ENCODE results near the gene VPS25.

The VPS25 gene

DNA sequence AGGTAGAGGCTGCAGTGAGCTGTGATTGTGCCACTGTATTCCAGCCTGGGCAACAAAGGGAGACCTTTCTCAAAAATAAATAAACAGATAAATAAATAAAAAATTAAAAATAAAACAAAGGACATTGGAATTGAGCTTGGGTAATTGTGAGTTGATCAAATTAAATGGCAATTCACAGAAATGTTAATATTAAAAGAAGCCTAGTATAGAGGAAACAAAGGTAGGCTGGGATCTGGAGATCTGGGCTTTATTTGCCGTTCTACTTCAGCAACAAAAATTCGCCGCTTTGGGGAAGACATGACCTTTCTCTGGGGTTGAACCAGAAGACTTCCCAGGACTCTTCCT, 332 bp upstream of the VPS25 start:
- Histone ChIP-seq H2AFZ (ENCODE audit: low read depth, low read length) (peak overlapping the region; percentile 95), H3K4me3 (ENCODE audit: low read depth in 1 of 2, low read length in 2 of 2) (peak overlapping the region; percentile 61 to 93; a peak in 3 of 4 replicates), H4K20me1 (ENCODE audit: insufficient read depth, low read length) (no peaks in the 10 kb centered on the region), H3K27me3 (ENCODE audit: insufficient read depth, low read length, poor library complexity) (no peaks in the 10 kb centered on the region), H3K27ac (ENCODE audit: low read length) (peak overlapping the region; percentile 88), H3K79me2 (ENCODE audit: insufficient read depth, low read length) (peaks cover 22% of the 10 kb centered on the region), H3K36me3 (ENCODE audit: insufficient read depth, low read length) (peaks cover 29% of the 10 kb centered on the region), H3K9me3 (ENCODE audit: insufficient read depth, low read length, severe bottlenecking) (no peaks in the 10 kb centered on the region), H3K4me2 (ENCODE audit: insufficient read depth, low read length) (peak overlapping the region; percentile 86), H3K9ac (ENCODE audit: low read depth, low read length) (peak overlapping the region; percentile 82), H3K4me1 (ENCODE audit: insufficient read depth, low read length) (peaks cover 24% of the 10 kb centered on the region)
- ATAC-seq (ENCODE audit: insufficient read depth, low read depth) (peak; percentile 31), DNase-seq (no peak)
- TF ChIP-seq, protein P1, sequence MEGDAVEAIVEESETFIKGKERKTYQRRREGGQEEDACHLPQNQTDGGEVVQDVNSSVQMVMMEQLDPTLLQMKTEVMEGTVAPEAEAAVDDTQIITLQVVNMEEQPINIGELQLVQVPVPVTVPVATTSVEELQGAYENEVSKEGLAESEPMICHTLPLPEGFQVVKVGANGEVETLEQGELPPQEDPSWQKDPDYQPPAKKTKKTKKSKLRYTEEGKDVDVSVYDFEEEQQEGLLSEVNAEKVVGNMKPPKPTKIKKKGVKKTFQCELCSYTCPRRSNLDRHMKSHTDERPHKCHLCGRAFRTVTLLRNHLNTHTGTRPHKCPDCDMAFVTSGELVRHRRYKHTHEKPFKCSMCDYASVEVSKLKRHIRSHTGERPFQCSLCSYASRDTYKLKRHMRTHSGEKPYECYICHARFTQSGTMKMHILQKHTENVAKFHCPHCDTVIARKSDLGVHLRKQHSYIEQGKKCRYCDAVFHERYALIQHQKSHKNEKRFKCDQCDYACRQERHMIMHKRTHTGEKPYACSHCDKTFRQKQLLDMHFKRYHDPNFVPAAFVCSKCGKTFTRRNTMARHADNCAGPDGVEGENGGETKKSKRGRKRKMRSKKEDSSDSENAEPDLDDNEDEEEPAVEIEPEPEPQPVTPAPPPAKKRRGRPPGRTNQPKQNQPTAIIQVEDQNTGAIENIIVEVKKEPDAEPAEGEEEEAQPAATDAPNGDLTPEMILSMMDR (IDR thresholded peaks at IDR 0.05; ENCODE audit: borderline replicate concordance, extremely low read depth, low read length, poor library complexity, severe bottlenecking), result no peak
- no peak for TF ChIP-seq EZH2 (IDR thresholded peaks at IDR 0.05; ENCODE audit: borderline replicate concordance, low read depth, low read length, severe bottlenecking)

DNA sequence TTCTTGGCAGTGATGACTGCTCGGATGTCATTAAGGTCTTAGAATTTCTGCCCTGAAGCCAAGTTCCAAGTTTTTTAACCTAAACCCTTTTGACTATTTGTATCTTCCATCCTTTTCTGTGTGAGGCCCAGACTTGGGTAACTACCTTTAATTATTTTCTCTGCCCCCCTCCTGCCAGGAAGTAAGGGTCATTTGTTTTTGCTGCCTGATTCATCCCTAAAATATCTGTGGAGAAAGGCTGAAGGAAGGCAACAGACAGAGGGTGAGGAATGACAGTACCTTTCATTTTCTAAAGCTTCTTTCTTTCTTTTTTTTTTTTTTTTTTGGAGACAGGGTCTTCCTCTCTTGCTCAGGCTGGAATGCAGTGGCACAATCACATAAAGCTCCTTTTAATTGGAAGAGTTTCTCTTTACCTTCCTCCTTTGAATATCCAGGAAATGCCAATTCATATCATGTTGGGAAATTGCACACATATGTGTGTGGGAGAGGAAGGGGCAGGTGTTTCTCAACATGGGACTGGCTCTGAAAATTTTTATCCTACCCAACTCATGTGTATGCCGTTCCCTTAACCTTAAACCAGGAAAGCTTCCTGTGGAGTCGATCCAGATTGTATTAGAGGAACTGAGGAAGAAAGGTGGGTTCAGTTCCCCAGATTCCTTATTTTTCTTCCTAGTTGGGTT, 957 bp downstream of the VPS25 start:
- peaks cover 42% of the 10 kb centered on the region for H3K36me3 ChIP-seq (ENCODE audit: insufficient read depth, low read length)
- peaks cover 22% of the 10 kb centered on the region for H3K79me2 ChIP-seq (ENCODE audit: insufficient read depth, low read length)
- H3K27ac ChIP-seq (ENCODE audit: low read length), result peak overlapping the region; percentile 88
- TF ChIP-seq EZH2 (IDR thresholded peaks at IDR 0.05; ENCODE audit: borderline replicate concordance, low read depth, low read length, severe bottlenecking), result no peak
- TF ChIP-seq, protein P1 (IDR thresholded peaks at IDR 0.05; ENCODE audit: borderline replicate concordance, extremely low read depth, low read length, poor library complexity, severe bottlenecking), result no peak
- peak overlapping the region; percentile 61 to 93 for H3K4me3 ChIP-seq (ENCODE audit: low read depth in 1 of 2, low read length in 2 of 2)
- DNase-seq (no peak), ATAC-seq (ENCODE audit: insufficient read depth, low read depth) (no peak)
- H3K4me1 ChIP-seq (ENCODE audit: insufficient read depth, low read length), result peaks cover 24% of the 10 kb centered on the region
- H2AFZ ChIP-seq (ENCODE audit: low read depth, low read length), result peak overlapping the region; percentile 95
- H3K9ac ChIP-seq (ENCODE audit: low read depth, low read length), result peak overlapping the region; percentile 82
- no peaks in the 10 kb centered on the region for H3K9me3 ChIP-seq (ENCODE audit: insufficient read depth, low read length, severe bottlenecking)
- H3K4me2 ChIP-seq (ENCODE audit: insufficient read depth, low read length), result peak overlapping the region; percentile 86
- no peaks in the 10 kb centered on the region for H4K20me1 ChIP-seq (ENCODE audit: insufficient read depth, low read length)
- H3K27me3 ChIP-seq (ENCODE audit: insufficient read depth, low read length, poor library complexity), result no peaks in the 10 kb centered on the region

DNA sequence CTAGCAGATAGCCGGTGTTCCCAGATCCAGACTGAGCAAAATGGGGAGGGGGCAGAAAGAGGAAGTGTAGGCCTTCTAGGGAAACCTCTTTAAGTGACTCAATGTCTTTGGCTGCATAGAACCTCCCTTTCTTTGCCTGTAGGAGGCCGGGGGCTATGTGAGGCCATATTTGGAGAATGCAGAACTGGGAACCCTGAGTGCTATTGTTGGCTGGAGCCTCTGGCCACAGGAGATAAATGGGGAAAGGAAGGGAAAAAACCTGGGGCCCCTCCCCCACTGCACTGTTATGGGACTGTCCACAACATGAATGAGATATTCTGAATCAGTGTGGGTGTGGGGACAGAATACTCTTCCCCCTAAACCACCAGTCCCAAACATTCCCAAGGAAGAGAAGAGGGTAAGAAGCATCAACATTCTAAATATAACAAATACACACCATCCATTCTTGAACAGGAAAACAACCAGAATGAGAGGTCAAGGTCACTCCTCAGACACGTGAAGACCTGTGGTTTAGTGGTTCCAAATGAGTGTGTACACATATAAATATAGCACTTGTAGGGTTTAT, 2.4 kb downstream of the VPS25 start:
- ATAC-seq (ENCODE audit: insufficient read depth, low read depth) (no peak), DNase-seq (no peak)
- Histone ChIP-seq H4K20me1 (ENCODE audit: insufficient read depth, low read length) (no peaks in the 10 kb centered on the region), H3K4me2 (ENCODE audit: insufficient read depth, low read length) (no peak overlapping the region), H3K27ac (ENCODE audit: low read length) (no peak overlapping the region), H3K36me3 (ENCODE audit: insufficient read depth, low read length) (peaks cover 52% of the 10 kb centered on the region), H3K4me3 (ENCODE audit: low read depth in 1 of 2, low read length in 2 of 2) (no peak overlapping the region), H3K9ac (ENCODE audit: low read depth, low read length) (no peak overlapping the region), H3K79me2 (ENCODE audit: insufficient read depth, low read length) (peaks cover 22% of the 10 kb centered on the region), H3K27me3 (ENCODE audit: insufficient read depth, low read length, poor library complexity) (no peaks in the 10 kb centered on the region), H3K9me3 (ENCODE audit: insufficient read depth, low read length, severe bottlenecking) (no peaks in the 10 kb centered on the region), H2AFZ (ENCODE audit: low read depth, low read length) (no peak overlapping the region), H3K4me1 (ENCODE audit: insufficient read depth, low read length) (peaks cover 24% of the 10 kb centered on the region)
- TF ChIP-seq, protein P1 (IDR thresholded peaks at IDR 0.05; ENCODE audit: borderline replicate concordance, extremely low read depth, low read length, poor library complexity, severe bottlenecking), result no peak
- TF ChIP-seq EZH2 (IDR thresholded peaks at IDR 0.05; ENCODE audit: borderline replicate concordance, low read depth, low read length, severe bottlenecking), result no peak

Measured in DND-41 (cell line).